DMS 273 treated with DMSO at 0.1 percent for 48 hours (cell line): ENCODE measurements around the gene TOMM40L.
"Not testable (repeated sequence)": the region's sequence is repeated elsewhere in the genome, so short reads cannot be mapped to it uniquely, and the experiment has no call there.

Source experiments
- DNase-seq: peaks from one replicate; lab custom pipeline; 2025; lab: John Stamatoyannopoulos, UW

The TOMM40L gene

GRCh38 chr1:161222175-161223019 is 3.5 kb upstream of the TOMM40L start:
- DNase-seq = no peak

GRCh38 chr1:161223805-161224694 is 1.8 kb upstream of the TOMM40L start:
- no peak for DNase-seq

- not testable (repeated sequence) for DNase-seq
Measured at GRCh38 chr1:161224695-161225087, 1.2 kb upstream of the TOMM40L start.

- no peak for DNase-seq
Measured at GRCh38 chr1:161225178-161225533, 704 bp upstream of the TOMM40L start.

GRCh38 chr1:161226320-161226711 is 456 bp downstream of the TOMM40L start:
- DNase-seq = no peak

- DNase-seq = no peak
Measured at GRCh38 chr1:161226759-161227158, 899 bp downstream of the TOMM40L start.

GRCh38 chr1:161227196-161227871 is 1.5 kb downstream of the TOMM40L start:
- DNase-seq = peak; percentile 36

GRCh38 chr1:161228032-161228431 is 2.2 kb downstream of the TOMM40L start:
- DNase-seq = no peak

GRCh38 chr1:161229896-161230295 is 4.0 kb downstream of the TOMM40L start:
- no peak for DNase-seq

GRCh38 chr1:161230762-161231161 is 4.9 kb downstream of the TOMM40L start:
- DNase-seq = no peak

GRCh38 chr1:161233102-161233501 is 7.2 kb downstream of the TOMM40L start:
- no peak for DNase-seq

GRCh38 chr1:161235957-161236775 is 10.3 kb downstream of the TOMM40L start:
- DNase-seq = no peak

GRCh38 chr1:161238039-161238473 is 12.2 kb downstream of the TOMM40L start, which contains the start of gene NR1I3:
TSS of gene NR1I3 (minus strand) at chr1:161238203. CDS start at chr1:161236565, 1,638 bp downstream.
- no peak for DNase-seq

- DNase-seq = no peak
Measured at GRCh38 chr1:161241682-161242081, 15.8 kb downstream of the TOMM40L start.

GRCh38 chr1:161242313-161242712 is 16.5 kb downstream of the TOMM40L start:
- no peak for DNase-seq

- DNase-seq = no peak
Measured at GRCh38 chr1:161244888-161245287, 19.0 kb downstream of the TOMM40L start.

- DNase-seq = not testable (repeated sequence)
Measured at GRCh38 chr1:161250100-161250499, 24.2 kb downstream of the TOMM40L start.

- no peak for DNase-seq
Measured at GRCh38 chr1:161250829-161251228, 25.0 kb downstream of the TOMM40L start.

GRCh38 chr1:161251579-161251978 is 25.7 kb downstream of the TOMM40L start:
- DNase-seq = no peak

- not testable (repeated sequence) for DNase-seq
Measured at GRCh38 chr1:161255302-161255701, 29.4 kb downstream of the TOMM40L start.

- not testable (repeated sequence) for DNase-seq
Measured at GRCh38 chr1:161255955-161256520, 30.2 kb downstream of the TOMM40L start.
